ENCODE data around the gene SPEN. TPM values are rescaled to one million over a fixed set of nuclear protein-coding genes. Genes with fewer than 3 reads are reported as not detected.

The SPEN gene
- total and polyA plus RNA-seq, 9 of the 15 experiments (the other 6 are each of a cell fraction or from before 2014, with no cell fraction given), result 5.7 to 87.5 (median 27.2) TPM

GRCh38 chr1:15966081-15966955, 118.8 kb downstream of the SPEN start:
- Histone ChIP-seq H3K9me1 (ENCODE audit: control insufficient read depth, insufficient read depth, low read length) (no peaks in the 10 kb centered on the region), H3K9ac (ENCODE audit: insufficient read depth in 1 of 2, low read depth in 2 of 2, low read length in 2 of 2) (peak overlapping the region in 1 of 2 experiments; percentile 1; a peak in 1 of 4 replicates), H3K36me3 (ENCODE audit: control insufficient read depth, insufficient read depth, low read length) (peaks cover 56% of the 10 kb centered on the region; the same call in 2 of the 3 replicates), H3K9me3 (replicated peaks; ENCODE audit: control insufficient read depth, insufficient read depth, low read depth, low read length) (no peaks in the 10 kb centered on the region), H2AFZ (ENCODE audit: low read depth, low read length) (no peak overlapping the region), H3K4me2 (ENCODE audit: insufficient read depth, low read length) (no peak overlapping the region), H3K4me3 (no peak overlapping the region), H3K79me2 (ENCODE audit: control insufficient read depth, insufficient read depth, low read length) (peaks cover 43% of the 10 kb centered on the region), H3K27ac (ENCODE audit: extremely low read depth, low read depth, low read length) (no peak overlapping the region; the same call in 2 of the 3 replicates), H3K4me1 (replicated peaks in 1 of 2; ENCODE audit: control insufficient read depth in 2 of 2, insufficient read depth in 2 of 2, low read length in 2 of 2) (no peaks in the 10 kb centered on the region; a peak in 1 of 5 replicates), H4K20me1 (replicated peaks; ENCODE audit: control insufficient read depth, insufficient read depth, low read length) (no peaks in the 10 kb centered on the region), H3K27me3 (ENCODE audit: control insufficient read depth in 2 of 2, insufficient read depth in 2 of 2, low read length in 2 of 2) (no peaks in the 10 kb centered on the region)
- intact Hi-C loops (cut with micrococcal nuclease), result no loop called here
- 77% methylated on average over 18 of the region's 18 CpGs for WGBS (ENCODE audit: insufficient coverage, low coverage, missing lambda C conversion rate)
- POLR2A ChIA-PET, result interaction anchor here (0.7 to 1.6 kb wide), 3 partner anchors 9 to 158 kb away, joined by 3 to 6 read pairs (median 3); no protein-coding TSS in a partner anchor
- in situ Hi-C loops (cut with MboI), result no loop called here
- CTCF ChIA-PET (ENCODE audit: low intra/inter-chr PET ratio), result no interaction called here
- no peak for TF ChIP-seq ZBTB7A (IDR thresholded peaks at IDR 0.05; ENCODE audit: borderline replicate concordance, control insufficient read depth, low read depth, low read length)
- no peak for TF ChIP-seq ZNF436 (CRISPR knock-in tag; IDR thresholded peaks at IDR 0.05)
- TF ChIP-seq IRF9 (tag; IDR thresholded peaks at IDR 0.05), result no peak
- no peak for TF ChIP-seq TRIM24 (IDR thresholded peaks at IDR 0.05)
- TF ChIP-seq HDGF (IDR thresholded peaks at IDR 0.05), result no peak
- no peak for TF ChIP-seq ERF (CRISPR knock-in tag; IDR thresholded peaks at IDR 0.05)
- BruUV-seq (replicated peaks), result no TSS peak
- no peak for FAIRE-seq
- no peak for DNase-seq (ENCODE audit: extremely low read depth in 1 of 4, low spot score in 3 of 4)
- no peak for ATAC-seq

All from K562 (cell line).